AG09309 (cell line): ENCODE results near the gene KLC4.

Experiments
- DNase-seq: peaks from one replicate; pipeline ENCODE4 v3.0.0-alpha.2; 2010; ENCODE audit warnings: low read depth
- H3K4me3 ChIP-seq: 2 replicates; pipeline ENCODE4 v1.5.1; 2011; ENCODE audit warnings: mild to moderate bottlenecking, low read depth, low read length, moderate library complexity; ENCODE audit not compliant: control insufficient read depth
- TF ChIP-seq, protein P1 (sequence below): IDR thresholded peaks from 2 replicates; pipeline ENCODE4 v1.5.1; 2011; ENCODE audit warnings: mild to moderate bottlenecking, low read depth, low read length, inconsistent platforms; ENCODE audit not compliant: insufficient read depth, control insufficient read depth; ENCODE audit errors: missing control alignments

Gene KLC4

DNA sequence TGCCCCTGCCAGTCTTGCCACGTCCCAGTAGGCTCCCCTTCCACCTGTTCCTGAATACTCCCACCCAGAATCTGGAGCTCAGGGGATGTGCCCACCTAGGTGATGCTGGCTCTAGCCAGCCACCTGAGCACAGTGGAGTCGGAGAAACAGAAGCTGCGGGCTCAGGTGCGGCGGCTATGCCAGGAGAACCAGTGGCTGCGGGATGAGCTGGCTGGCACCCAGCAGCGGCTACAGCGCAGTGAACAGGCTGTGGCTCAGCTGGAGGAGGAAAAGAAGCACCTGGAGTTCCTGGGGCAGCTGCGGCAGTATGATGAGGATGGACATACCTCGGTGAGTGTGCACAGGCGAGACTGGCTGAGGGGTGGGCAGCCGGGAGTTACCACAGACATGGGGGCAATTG lies 3.4 kb downstream of the KLC4 start:
- H3K4me3 ChIP-seq: no peak overlapping the region
- TF ChIP-seq, protein P1, sequence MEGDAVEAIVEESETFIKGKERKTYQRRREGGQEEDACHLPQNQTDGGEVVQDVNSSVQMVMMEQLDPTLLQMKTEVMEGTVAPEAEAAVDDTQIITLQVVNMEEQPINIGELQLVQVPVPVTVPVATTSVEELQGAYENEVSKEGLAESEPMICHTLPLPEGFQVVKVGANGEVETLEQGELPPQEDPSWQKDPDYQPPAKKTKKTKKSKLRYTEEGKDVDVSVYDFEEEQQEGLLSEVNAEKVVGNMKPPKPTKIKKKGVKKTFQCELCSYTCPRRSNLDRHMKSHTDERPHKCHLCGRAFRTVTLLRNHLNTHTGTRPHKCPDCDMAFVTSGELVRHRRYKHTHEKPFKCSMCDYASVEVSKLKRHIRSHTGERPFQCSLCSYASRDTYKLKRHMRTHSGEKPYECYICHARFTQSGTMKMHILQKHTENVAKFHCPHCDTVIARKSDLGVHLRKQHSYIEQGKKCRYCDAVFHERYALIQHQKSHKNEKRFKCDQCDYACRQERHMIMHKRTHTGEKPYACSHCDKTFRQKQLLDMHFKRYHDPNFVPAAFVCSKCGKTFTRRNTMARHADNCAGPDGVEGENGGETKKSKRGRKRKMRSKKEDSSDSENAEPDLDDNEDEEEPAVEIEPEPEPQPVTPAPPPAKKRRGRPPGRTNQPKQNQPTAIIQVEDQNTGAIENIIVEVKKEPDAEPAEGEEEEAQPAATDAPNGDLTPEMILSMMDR: no peak
- no peak for DNase-seq

DNA sequence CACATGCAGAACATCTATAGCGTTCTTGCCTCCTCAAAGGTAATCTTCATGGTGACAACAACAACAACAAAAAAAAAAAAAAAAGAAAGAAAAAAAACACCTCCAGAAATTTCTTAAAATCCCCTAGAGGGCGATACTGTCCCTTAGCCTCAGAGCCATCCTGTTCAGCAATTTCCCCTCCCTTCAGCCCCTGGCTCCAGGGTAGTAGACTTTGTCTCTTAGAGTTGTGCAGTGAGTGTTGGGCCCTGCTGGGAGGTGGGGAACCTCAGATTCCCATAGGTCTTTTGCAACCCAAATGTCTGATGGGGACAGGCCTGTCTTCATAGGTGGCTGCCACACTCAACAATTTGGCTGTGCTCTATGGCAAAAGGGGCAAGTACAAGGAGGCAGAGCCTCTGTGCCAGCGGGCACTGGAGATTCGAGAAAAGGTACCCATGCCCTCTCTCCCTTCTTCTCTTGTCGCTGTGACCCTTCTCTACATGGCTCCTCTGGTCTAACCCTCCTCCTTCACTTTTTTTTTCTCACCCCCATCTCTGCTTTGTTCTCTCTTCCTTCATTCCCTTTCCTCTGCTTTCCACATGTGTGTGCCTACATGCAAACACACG lies 10.7 kb downstream of the KLC4 start:
- TF ChIP-seq, protein P1: peak; percentile 64
- H3K4me3 ChIP-seq: no peak overlapping the region
- peak; percentile 44 for DNase-seq

DNA sequence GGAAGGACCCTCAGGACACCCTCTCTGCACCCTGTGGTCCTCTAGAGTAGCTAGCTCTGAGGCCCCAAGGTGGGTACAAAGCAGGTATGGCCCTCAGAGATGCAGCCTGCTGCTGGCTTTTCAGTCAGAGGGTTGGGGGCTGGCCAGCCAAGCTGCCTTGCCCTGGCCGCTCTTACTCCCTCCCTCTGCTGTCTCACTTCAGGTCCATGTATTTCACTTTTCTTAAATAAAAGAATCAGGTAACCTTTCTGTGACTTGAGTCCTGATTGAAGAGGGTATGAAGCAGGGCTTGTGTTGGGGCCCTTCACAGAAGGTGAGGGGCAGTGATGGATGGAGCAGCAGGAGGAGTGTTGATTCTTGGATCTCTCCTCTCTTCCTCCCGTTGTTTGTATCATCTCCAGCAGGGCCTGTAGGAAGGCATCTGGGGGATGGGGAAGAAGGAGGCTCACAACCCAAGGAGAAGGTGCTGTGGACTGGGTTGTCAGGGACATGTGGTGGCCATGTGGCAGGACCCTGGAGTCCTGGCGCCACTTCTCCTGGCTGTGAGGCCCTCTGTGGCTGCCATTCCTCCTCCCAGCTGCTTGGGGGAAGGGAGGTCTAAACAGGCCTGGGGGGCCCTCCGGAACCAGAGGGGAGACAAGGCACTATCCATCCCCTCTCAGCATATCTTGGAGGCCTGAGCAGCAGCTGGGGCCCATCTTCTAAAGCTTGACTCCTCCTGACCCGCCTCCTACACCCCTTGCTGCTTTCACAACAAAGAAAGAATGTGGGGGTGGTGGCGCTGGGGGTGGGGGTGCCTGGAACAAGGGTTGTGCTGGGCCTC lies 15.6 kb downstream of the KLC4 start:
- TF ChIP-seq, protein P1: no peak
- peak overlapping the region; percentile 35; the same call in 1 of the 2 replicates for H3K4me3 ChIP-seq
- peak; percentile 46 for DNase-seq

DNA sequence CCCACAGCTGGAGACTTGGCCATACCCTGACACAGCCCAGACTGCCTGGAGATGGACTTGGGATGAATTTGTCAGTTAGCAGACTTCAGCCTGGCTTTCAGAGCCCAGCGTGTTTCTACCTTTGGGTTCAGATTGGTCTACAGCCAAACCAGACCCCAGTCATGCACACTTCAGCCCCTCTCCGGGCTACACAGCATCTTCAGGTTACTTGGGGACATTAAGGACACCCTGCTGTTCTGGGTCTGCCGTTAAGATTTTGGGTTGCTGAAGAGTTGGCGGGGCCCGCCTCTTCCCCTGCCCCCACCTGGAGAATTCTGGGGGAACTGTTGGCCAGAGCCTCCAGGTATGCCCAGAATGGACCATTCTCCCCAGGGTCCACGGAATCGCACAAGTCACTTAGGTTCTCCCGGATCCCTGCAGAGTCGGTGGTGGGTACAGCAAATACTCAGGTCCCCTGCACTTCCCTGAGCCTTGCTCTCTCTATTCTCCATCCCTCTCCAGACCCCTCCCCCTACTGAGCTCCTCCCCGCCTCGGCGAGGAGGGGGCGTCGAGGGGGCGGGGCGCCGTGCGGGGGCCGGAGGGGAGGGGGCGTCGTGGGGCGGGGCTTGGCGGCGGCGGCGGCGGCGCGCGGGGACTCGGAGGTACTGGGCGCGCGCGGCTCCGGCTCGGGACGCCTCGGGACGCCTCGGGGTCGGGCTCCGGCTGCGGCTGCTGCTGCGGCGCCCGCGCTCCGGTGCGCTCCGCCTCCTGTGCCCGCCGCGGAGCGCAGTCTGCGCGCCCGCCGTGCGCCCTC lies 16.4 kb downstream of the KLC4 start, which contains the start of gene PTK7:
Gene PTK7, plus strand, starts transcription at position 645 of the 794 bp plus-strand sequence. CDS start 175 bp downstream, outside the sequence.
- no peak for DNase-seq
- TF ChIP-seq, protein P1: no peak
- H3K4me3 ChIP-seq: peak within 1 kb of the TSS; percentile 69

DNA sequence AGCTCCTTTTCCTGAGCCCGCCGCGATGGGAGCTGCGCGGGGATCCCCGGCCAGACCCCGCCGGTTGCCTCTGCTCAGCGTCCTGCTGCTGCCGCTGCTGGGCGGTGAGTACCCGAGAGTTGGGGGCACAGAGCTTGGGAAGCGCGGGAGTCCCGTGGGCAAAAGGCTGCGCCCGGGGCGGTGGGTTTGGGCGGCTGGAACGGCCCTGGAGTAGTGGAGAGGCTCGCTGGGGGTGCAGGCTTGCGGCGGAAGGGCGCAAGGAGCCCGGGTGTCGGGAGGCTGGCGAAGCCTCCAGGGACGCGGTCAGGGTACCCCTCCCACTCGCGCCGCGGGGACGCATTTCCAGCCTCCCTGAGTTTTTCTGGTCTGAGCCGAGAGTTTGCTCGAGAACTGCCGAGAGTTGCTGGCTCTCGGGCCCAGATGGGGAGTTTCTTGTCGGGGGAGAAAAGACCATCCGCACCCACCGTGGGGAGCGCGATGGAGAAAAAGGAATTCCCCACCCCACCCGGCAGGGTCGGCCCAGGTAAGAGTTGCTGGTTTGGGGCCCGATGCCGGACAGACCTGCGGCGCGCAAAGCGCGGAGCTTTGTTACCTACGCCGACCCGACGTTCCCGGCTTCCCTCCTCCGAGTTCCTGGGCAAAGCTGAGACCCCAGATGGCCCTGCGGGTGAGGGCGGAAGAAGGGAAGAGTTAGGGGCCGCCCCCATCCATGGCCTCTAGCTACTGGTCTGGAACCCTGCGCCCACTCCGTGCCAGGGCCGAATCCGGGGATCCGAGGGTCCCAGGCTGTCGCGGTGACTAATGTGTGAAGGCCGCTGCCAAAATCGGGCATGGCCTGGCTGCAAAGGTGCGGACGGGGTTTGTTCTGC lies 17.3 kb downstream of the KLC4 start:
- DNase-seq: no peak
- TF ChIP-seq, protein P1: no peak
- peak overlapping the region; percentile 69 for H3K4me3 ChIP-seq
